HG03558 (cell line): Measurements from ENCODE around the gene C1RL.
"Not testable (repeated sequence)": the region's sequence is repeated elsewhere in the genome, so short reads cannot be mapped to it uniquely, and the experiment has no call there.

ENCODE experiments used
- ATAC-seq: cut with Tn5 transposase; IDR thresholded peaks from one replicate; pipeline ENCODE4 v1.9.1; 2021; ENCODE audit warnings: moderate number of reproducible peaks; ENCODE audit not compliant: unreplicated experiment; ENCODE audit errors: extremely low read depth

C1RL gene

GRCh38 chr12:7068994-7069346 is 40.0 kb downstream of the C1RL start:
- ATAC-seq: no peak

GRCh38 chr12:7068240-7068993 is 40.6 kb downstream of the C1RL start:
- no peak for ATAC-seq

GRCh38 chr12:7067096-7067495 is 41.9 kb downstream of the C1RL start:
- ATAC-seq: no peak

GRCh38 chr12:7066596-7066995 is 42.4 kb downstream of the C1RL start:
- ATAC-seq: no peak

GRCh38 chr12:7065073-7065623 is 43.9 kb downstream of the C1RL start:
- no peak for ATAC-seq

GRCh38 chr12:7064516-7064915 is 44.5 kb downstream of the C1RL start:
- ATAC-seq: no peak

- no peak for ATAC-seq
Measured at GRCh38 chr12:7061596-7061995, 47.4 kb downstream of the C1RL start.

GRCh38 chr12:7061138-7061537 is 47.9 kb downstream of the C1RL start:
- no peak for ATAC-seq

- ATAC-seq: no peak
Measured at GRCh38 chr12:7060353-7060954, 48.6 kb downstream of the C1RL start, which contains the start of gene C1S. Gene C1S, plus strand, starts transcription at chr12:7060718. Its CDS starts 1,195 bp downstream, at chr12:7061913.

GRCh38 chr12:7059780-7060179 is 49.2 kb downstream of the C1RL start:
- no peak for ATAC-seq

- ATAC-seq: no peak
Measured at GRCh38 chr12:7058850-7059395, 50.1 kb downstream of the C1RL start.

GRCh38 chr12:7058163-7058845 is 50.7 kb downstream of the C1RL start:
- ATAC-seq: no peak

GRCh38 chr12:7055736-7056135 is 53.3 kb downstream of the C1RL start:
- ATAC-seq: not testable (repeated sequence)

- no peak for ATAC-seq
Measured at GRCh38 chr12:7054925-7055324, 54.1 kb downstream of the C1RL start.

GRCh38 chr12:7049973-7050372 is 59.0 kb downstream of the C1RL start:
- ATAC-seq: not testable (repeated sequence)

- not testable (repeated sequence) for ATAC-seq
Measured at GRCh38 chr12:7049445-7049951, 59.5 kb downstream of the C1RL start.

GRCh38 chr12:7047306-7047705 is 61.7 kb downstream of the C1RL start:
- no peak for ATAC-seq

- no peak for ATAC-seq
Measured at GRCh38 chr12:7046383-7047105, 62.5 kb downstream of the C1RL start.

GRCh38 chr12:7045913-7046312 is 63.1 kb downstream of the C1RL start:
- ATAC-seq: no peak
